Measurements from ENCODE around the gene GPR39. TPM values are rescaled to one million over a fixed set of nuclear protein-coding genes. Genes with fewer than 3 reads are reported as not detected.

The GPR39 gene
- total and polyA plus RNA-seq, 2 donors (not counting 3 experiments of a cell fraction or from before 2014, with no cell fraction given): 0.03 to 0.20 TPM

- no peak overlapping the region for H3K4me2 ChIP-seq (ENCODE audit: insufficient read depth, low read length)
- H3K4me3 ChIP-seq (replicated peaks in 1 of 3; ENCODE audit: insufficient read depth in 1 of 3, low read depth in 1 of 3, low read length in 3 of 3): no peak overlapping the region
- H3K79me2 ChIP-seq (ENCODE audit: control insufficient read depth, insufficient read depth, low read length): no peaks in the 10 kb centered on the region
- no peak for FAIRE-seq
- peaks cover 0 to 1% of the 10 kb centered on the region in 2 experiments for H3K27me3 ChIP-seq (ENCODE audit: control insufficient read depth in 2 of 2, insufficient read depth in 2 of 2, low read length in 2 of 2)
- H3K4me1 ChIP-seq (ENCODE audit: control insufficient read depth, extremely low read depth, insufficient read depth, low read length): peaks cover 7% of the 10 kb centered on the region
- no peak for TF ChIP-seq MYC (IDR thresholded peaks at IDR 0.05; ENCODE audit: low read depth, low read length)
- no peaks in the 10 kb centered on the region for H3K9me3 ChIP-seq (replicated peaks; ENCODE audit: control insufficient read depth, insufficient read depth, low read length)
- no peak for DNase-seq (ENCODE audit: low read depth, low spot score)
- H3K36me3 ChIP-seq (ENCODE audit: control insufficient read depth in 2 of 2, extremely low read depth in 1 of 2, insufficient read depth in 2 of 2, low read length in 2 of 2): no peaks in the 10 kb centered on the region
- H3K9me1 ChIP-seq (replicated peaks; ENCODE audit: control insufficient read depth, extremely low read depth, insufficient read depth, low read length): no peaks in the 10 kb centered on the region
- no TSS peak for BruUV-seq (replicated peaks)
- dilution Hi-C loops (cut with MboI; ENCODE audit: extremely low pct_ligation_motif_present, low sequenced_read_pairs): no loop called here
- ChIA-PET CTCF (no interaction called here), POLR2A (no interaction called here)
- H3K9ac ChIP-seq (replicated peaks; ENCODE audit: extremely low read depth, insufficient read depth, low read length): no peak overlapping the region
- no peak overlapping the region for H3K27ac ChIP-seq (ENCODE audit: insufficient read depth, low read depth, low read length)
- no peaks in the 10 kb centered on the region for H4K20me1 ChIP-seq (replicated peaks; ENCODE audit: control insufficient read depth, extremely low read depth, insufficient read depth, low read length)
- intact Hi-C loops (cut with micrococcal nuclease): no loop called here
- no peak overlapping the region for H2AFZ ChIP-seq (ENCODE audit: low read depth, low read length)
Observed at GRCh38 chr2:132680544-132680943, 263.9 kb downstream of the GPR39 start.

- Histone ChIP-seq H2AFZ (ENCODE audit: low read depth, low read length) (no peak overlapping the region), H3K4me2 (ENCODE audit: insufficient read depth, low read length) (no peak overlapping the region), H3K4me1 (ENCODE audit: control insufficient read depth, extremely low read depth, insufficient read depth, low read length) (peaks cover 7% of the 10 kb centered on the region), H3K9me1 (replicated peaks; ENCODE audit: control insufficient read depth, extremely low read depth, insufficient read depth, low read length) (no peaks in the 10 kb centered on the region), H3K27ac (ENCODE audit: insufficient read depth, low read depth, low read length) (no peak overlapping the region), H3K79me2 (ENCODE audit: control insufficient read depth, insufficient read depth, low read length) (no peaks in the 10 kb centered on the region), H3K27me3 (ENCODE audit: control insufficient read depth in 2 of 2, insufficient read depth in 2 of 2, low read length in 2 of 2) (peaks cover 0 to 1% of the 10 kb centered on the region in 2 experiments), H3K36me3 (ENCODE audit: control insufficient read depth in 2 of 2, extremely low read depth in 1 of 2, insufficient read depth in 2 of 2, low read length in 2 of 2) (no peaks in the 10 kb centered on the region), H3K9ac (replicated peaks; ENCODE audit: extremely low read depth, insufficient read depth, low read length) (no peak overlapping the region), H3K9me3 (replicated peaks; ENCODE audit: control insufficient read depth, insufficient read depth, low read length) (no peaks in the 10 kb centered on the region), H3K4me3 (replicated peaks in 1 of 3; ENCODE audit: insufficient read depth in 1 of 3, low read depth in 1 of 3, low read length in 3 of 3) (no peak overlapping the region), H4K20me1 (replicated peaks; ENCODE audit: control insufficient read depth, extremely low read depth, insufficient read depth, low read length) (no peaks in the 10 kb centered on the region)
- POLR2A ChIA-PET: no interaction called here
- TF ChIP-seq POLR2A (IDR thresholded peaks at IDR 0.05; ENCODE audit: low read depth, low read length) (no peak), POLR2AphosphoS5 (IDR thresholded peaks at IDR 0.05; ENCODE audit: insufficient read depth, low read depth, low read length) (no peak), FOS (IDR thresholded peaks at IDR 0.05; ENCODE audit: borderline replicate concordance, insufficient read depth, low read length) (peak; percentile 19), MYC (IDR thresholded peaks at IDR 0.05; ENCODE audit: low read depth, low read length) (no peak), JUN (IDR thresholded peaks at IDR 0.05; ENCODE audit: borderline replicate concordance, insufficient read depth, insufficient read length, low read depth) (peak; percentile 27)
- DNase-seq (ENCODE audit: low read depth, low spot score): peak; percentile 37
- peak; percentile 70 for FAIRE-seq
- dilution Hi-C loops (cut with MboI; ENCODE audit: extremely low pct_ligation_motif_present, low sequenced_read_pairs) (no loop called here), intact Hi-C loops (cut with micrococcal nuclease) (no loop called here)
- BruUV-seq (replicated peaks): no TSS peak
- CTCF ChIA-PET: interaction anchor here (1.1 to 1.3 kb wide), 2 partner anchors 24 to 490 kb away, joined by 3 to 4 read pairs; no protein-coding TSS in a partner anchor
Observed at GRCh38 chr2:132681766-132682165, 265.2 kb downstream of the GPR39 start.
